GM15510 (cell line): ENCODE results near the gene OTOF.

Experiments
- POLR2A ChIP-seq: IDR thresholded peaks from 3 replicates; pipeline ENCODE4 v1.6.1; 2011; ENCODE audit warnings: borderline replicate concordance; ENCODE audit not compliant: insufficient read length; ENCODE audit errors: extremely low read depth

The OTOF gene

DNA sequence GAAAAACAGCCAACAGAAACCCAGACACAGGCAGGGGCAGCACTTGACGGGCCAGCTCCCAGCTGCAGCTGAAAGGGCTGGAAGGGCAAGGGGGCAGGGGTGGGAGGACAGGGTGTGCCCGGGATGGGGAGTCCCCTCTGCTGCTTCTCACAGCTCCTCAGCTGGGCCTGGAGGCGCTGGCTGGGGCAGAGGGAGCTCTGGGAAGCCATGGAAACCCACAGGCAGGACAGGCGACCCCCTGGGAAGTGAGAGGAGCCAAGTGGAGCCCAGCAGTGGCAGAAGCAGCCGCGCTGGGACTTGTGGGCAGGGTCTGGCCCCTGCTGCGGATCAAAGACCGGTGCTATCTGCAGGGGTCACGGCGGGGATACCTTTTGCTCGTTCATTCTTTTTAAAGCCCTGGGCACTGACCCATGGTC is 20.7 kb downstream of the OTOF start:
- no peak for TF ChIP-seq POLR2A

GRCh38 chr2:26456440-26457250 is 21.3 kb downstream of the OTOF start:
- TF ChIP-seq POLR2A = no peak

- TF ChIP-seq POLR2A = no peak
Measured at GRCh38 chr2:26455670-26456439, 22.1 kb downstream of the OTOF start.

DNA sequence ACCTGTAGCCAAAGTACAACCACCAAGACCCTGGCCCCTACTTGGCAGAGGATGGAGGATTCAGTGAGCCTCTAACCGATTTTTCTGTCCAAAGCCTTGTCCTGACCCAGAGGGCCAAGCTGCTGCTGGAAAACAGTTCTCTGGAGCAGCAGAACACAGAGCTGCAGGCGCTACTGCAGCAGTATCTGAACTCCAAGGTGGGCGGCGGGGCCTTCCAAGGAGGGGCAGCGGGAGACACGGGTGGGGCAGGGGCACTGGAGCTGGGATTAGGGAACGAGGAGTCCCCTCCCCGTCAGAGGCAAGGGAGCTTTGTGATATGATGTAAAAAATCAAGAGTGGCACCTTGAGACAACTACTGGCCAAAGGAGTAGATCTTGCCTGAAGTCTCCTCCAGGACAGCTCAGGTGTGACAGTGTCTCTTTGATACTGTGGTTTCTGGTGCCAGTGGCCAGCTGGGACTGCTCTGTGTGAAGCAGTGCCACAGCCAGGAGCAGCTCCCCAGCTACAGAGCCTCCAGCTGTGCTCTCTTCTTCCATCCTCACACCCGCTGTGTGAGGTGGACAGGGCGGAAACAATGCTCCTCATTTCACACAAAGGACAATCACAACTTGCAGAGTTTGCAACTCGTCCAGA is 22.8 kb downstream of the OTOF start:
- TF ChIP-seq POLR2A = no peak

DNA sequence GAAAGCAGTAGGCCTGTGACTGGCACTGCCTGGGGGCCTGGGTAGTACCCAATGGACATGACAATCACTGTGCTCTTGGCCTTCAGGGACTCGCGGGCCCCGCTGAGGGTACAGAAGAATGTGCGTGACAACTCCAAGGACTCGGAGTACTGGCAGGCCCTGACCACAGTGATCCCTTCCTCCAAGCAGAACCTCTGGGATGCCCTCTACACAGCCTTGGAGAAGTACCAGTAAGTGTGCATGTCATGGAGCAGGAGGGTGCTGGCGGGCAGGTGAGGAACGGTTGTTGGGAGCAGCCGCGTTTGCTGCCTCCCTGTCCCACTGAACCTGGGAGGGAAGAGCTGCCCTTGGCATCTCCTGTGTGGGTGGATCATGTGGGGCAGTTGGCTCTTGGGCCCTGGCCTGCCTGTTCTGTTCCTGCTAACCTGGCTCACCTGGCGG is 23.3 kb downstream of the OTOF start:
- no peak for TF ChIP-seq POLR2A

DNA sequence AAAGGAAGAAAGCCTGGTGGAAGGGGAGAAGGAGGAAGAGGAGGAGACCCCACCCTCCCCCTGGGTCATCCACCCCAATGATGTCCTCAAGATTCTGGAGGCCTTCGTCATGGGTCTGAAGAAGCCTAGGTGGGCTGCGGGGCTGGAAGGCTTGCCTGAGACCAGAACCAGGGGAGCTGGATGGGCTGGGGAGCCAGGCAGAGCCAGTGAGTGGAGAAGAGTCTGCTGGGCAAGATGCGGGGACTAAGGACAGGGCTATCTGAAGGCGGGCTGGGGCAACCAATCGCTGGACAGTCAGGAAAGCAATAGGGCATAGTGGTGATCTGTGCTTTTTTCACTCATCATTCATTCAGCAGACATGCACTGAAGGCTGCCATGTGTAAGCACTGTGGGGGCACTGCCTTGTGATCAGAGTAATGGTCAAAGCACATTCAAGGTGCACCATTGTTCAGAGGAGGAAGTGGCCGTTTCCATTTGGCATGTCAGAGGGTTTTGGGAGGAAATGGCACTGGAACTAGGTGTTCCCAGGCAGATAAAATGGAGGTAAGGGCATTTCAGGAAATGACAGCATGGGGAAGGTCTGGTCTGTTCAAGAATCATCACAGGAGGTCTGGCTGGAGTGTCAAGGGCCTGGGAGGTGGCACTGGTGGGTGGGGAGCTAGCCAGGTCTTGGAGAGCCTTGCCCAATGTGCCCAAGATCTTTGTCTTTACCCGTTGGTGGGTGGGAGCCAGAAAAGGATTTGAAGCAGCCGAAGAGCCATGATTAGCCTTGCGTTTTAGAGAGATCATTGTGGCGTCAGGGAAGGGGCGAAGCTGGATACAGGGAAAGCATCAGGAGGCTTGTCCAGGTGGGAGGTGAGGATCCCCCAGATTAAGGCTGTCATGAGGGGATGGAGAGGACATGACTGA is 24.2 kb downstream of the OTOF start:
- TF ChIP-seq POLR2A = no peak

- no peak for TF ChIP-seq POLR2A
Measured at GRCh38 chr2:26451700-26452099, 26.2 kb downstream of the OTOF start.

DNA sequence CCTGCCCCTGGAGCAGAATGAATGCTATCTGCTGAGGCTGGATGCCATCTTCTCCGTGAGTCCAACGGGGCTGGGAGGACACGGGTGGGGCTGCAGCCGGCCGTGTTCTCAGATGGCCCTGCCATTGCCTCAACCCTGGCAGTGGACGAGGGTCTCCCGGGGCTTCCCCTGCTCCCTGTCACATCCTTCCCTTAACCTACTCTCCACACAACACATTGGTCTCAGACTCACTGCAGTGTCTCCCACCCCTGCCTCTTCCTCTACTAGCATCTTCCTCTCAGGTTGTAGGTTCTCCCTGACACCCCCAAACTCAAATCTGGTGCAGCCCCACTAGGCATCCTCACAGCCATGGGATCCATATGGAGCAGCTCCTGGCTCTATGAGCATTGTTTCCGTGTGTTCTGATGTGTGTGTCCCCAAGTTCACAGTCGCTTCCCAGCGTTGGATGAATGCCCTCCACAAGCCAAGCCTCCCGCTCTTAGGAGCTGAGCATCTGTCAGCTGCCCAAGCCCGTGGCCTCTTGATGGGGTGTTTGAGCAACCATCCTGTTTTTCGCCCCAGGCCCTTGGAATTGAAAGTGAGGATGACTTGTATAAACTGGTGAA is 27.8 kb downstream of the OTOF start:
- no peak for TF ChIP-seq POLR2A

DNA sequence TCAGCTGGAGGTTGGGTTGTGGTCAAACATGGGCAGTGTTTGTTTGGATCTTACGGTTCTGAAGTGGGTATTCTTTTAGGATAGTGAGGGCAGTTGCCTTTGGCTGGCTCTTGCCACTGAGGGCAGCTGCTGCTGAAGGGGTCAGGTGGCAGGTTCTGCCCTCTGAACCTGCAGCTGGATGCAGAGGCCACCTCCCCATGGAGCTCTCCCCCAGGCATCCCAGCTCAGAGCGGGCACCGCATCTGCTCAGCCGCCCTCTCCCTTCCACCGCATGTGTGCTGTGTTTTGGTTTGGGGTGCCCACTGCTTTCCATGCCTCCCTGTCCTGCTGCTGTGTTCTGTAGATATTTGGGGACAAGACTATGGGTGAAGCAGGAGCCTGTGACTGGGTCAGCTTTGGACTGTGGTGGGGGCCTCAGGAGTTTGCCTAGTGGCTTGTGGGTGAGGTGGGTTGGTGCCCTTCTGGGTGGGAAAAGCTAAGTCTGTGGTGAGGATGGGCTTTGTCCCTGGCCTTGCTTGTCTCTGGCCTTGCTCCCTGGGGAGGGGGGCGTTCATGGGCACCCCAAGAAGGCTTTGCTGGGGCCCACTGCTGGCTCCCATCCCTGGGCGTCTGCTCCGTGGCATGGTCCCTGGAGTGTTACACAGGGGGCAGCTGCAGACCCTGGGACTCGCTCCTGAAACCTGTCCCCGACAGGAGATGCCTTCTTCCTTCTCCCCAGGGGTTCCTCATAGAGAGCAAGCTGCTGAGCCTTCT is 28.5 kb downstream of the OTOF start:
- no peak for TF ChIP-seq POLR2A

GRCh38 chr2:26448651-26449050 is 29.3 kb downstream of the OTOF start:
- TF ChIP-seq POLR2A = no peak

DNA sequence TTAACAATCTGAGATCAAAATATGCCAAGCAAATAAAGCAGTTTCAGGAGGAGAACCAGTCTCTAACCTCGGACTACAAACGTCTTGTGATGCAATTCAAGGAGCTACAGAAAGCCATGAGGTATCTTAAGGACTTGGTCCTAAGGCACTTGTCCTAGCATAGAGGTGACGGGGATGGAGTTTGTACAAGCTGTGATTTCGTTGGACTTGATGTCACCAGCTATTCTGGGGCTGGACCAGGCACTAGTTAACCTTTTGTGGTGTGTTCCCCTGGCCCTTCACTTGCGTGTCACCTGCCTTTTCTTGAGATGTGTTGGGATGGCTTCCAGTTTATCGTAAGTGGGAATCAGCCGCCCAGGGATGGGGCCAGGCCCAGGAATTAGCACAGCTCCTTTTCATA is 33.7 kb downstream of the OTOF start:
- TF ChIP-seq POLR2A = no peak

DNA sequence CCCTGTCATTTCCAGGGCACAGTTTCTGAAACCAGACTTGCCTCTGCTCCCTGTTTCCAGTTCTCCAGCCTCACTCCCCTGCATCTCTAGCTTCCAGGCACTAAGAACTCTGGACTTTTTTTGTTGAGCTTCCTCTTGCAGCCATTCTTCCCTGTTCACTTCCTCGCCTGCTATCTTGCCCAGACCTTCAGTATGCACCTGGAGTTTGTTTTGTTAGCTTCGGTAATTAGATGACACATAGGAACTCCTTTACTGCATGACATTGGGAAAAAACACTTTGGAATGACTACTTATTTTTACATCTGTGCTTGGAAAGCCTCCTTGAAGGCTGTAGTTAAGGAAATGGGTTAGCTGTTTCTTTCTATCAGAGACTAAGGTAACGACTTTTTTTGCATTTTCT is 35.2 kb downstream of the OTOF start:
- no peak for TF ChIP-seq POLR2A

- no peak for TF ChIP-seq POLR2A
Measured at GRCh38 chr2:26442301-26442700, 35.6 kb downstream of the OTOF start.
